GM12878 (cell line): Measurements from ENCODE around the gene HDAC9. TPM values are rescaled to one million over a fixed set of nuclear protein-coding genes. Genes with fewer than 3 reads are reported as not detected.

Source experiments
- ATAC-seq: fragments of 200-7000 bp; cut with Tn5 transposase; 3 replicates; pipeline ENCODE4 v1.9.1; 2020; ENCODE audit warnings: mild to moderate bottlenecking, moderate library complexity
- BruUV-seq: library from RNA; stranded (reverse); fragments of 400-500 nt; replicated peaks from 2 replicates; lab custom pipeline; 2021; lab: Mats Ljungman, UMichigan
- CTCF ChIA-PET: fragments of 300-600 bp; sonication (Branson Sonifier 250); formaldehyde crosslinking; extraction: SDS; loops from one replicate; lab custom pipeline; 2021; ENCODE audit warnings: inconsistent platforms; lab: Yijun Ruan, JAX
- POLR2A ChIA-PET: fragments of 350-600 bp; formaldehyde crosslinking; extraction: SDS; loops from one replicate; lab custom pipeline; 2021; ENCODE audit warnings: inconsistent platforms; lab: Charles Lee
- RAD21 ChIA-PET: fragments of 300-600 bp; sonication (Branson Sonifier 250); formaldehyde crosslinking; loops from one replicate; lab custom pipeline; 2023; ENCODE audit warnings: antibody characterized with exemption; ENCODE audit not compliant: unreplicated experiment; lab: Charles Lee
- SMC1A ChIA-PET: fragments of 300-600 bp; sonication (Branson Sonifier 250); formaldehyde crosslinking; loops from one replicate; lab custom pipeline; 2023; ENCODE audit not compliant: unreplicated experiment, uncharacterized antibody; lab: Charles Lee
- DNase-seq: peaks from one replicate; pipeline ENCODE4 v3.0.0-alpha.2; 2011; ENCODE audit warnings: low read depth, low spot score
- FAIRE-seq: peaks from 3 replicates; lab custom pipeline; 2011; peaks lifted over from hg19 to GRCh38; lab: Jason Lieb, UNC
- H2AFZ ChIP-seq: 2 replicates; pipeline ENCODE4 v1.6.0; 2011; ENCODE audit warnings: low read depth, low read length, control low read depth; ENCODE audit not compliant: control insufficient read depth
- H3K27ac ChIP-seq: 2 replicates; pipeline ENCODE4 v1.5.1; 2011; ENCODE audit warnings: control low read depth; ENCODE audit not compliant: control insufficient read depth, insufficient read depth
- H3K27me3 ChIP-seq, 2 experiments: replicated peaks in 1 of 2; 2 replicates each; pipeline versions ENCODE4 v1.6.0 to v1.6.1; 2011; ENCODE audit warnings: low read length in 1 of 2; ENCODE audit not compliant: control insufficient read depth in 2 of 2, insufficient read depth in 2 of 2
- H3K36me3 ChIP-seq, 2 experiments: 2 replicates each; pipeline ENCODE4 v1.5.1; 2011; ENCODE audit warnings: low read length in 1 of 2; ENCODE audit not compliant: control insufficient read depth in 2 of 2, insufficient read depth in 2 of 2
- H3K4me1 ChIP-seq: 2 replicates; pipeline ENCODE4 v1.6.1; 2011; ENCODE audit warnings: mild to moderate bottlenecking, low read length, moderate library complexity, mixed read lengths; ENCODE audit not compliant: control insufficient read depth, insufficient read depth
- H3K4me2 ChIP-seq: 2 replicates; pipeline ENCODE4 v1.6.0; 2011; ENCODE audit warnings: control low read depth; ENCODE audit not compliant: control insufficient read depth, insufficient read depth
- H3K4me3 ChIP-seq: fragments of 200-600 bp; sonication (generic); 2 replicates; pipeline ENCODE4 v1.5.1; 2016
- H3K79me2 ChIP-seq: 2 replicates; pipeline ENCODE4 v1.6.0; 2011; ENCODE audit warnings: low read length; ENCODE audit not compliant: control insufficient read depth, insufficient read depth
- H3K9ac ChIP-seq: 2 replicates; pipeline ENCODE4 v1.8.0; 2011; ENCODE audit warnings: low read length, control low read depth, mixed read lengths; ENCODE audit not compliant: control insufficient read depth, insufficient read depth
- H3K9me3 ChIP-seq: replicated peaks from 3 replicates; pipeline ENCODE4 v1.5.1; 2011; ENCODE audit warnings: mild to moderate bottlenecking, low read length; ENCODE audit not compliant: control insufficient read depth, insufficient read depth
- H4K20me1 ChIP-seq: 2 replicates; pipeline ENCODE4 v1.6.0; 2011; ENCODE audit not compliant: control insufficient read depth, insufficient read depth
- IKZF1 ChIP-seq: fragments of 450-650 bp; conservative IDR thresholded peaks from 2 replicates; pipeline ENCODE4 v1.6.1; 2017; ENCODE audit warnings: antibody characterized with exemption, mild to moderate bottlenecking
- IKZF2 ChIP-seq, 2 experiments: fragments of 450-650 bp; IDR thresholded peaks; 2 replicates each; pipeline ENCODE4 v1.6.1; 2017; ENCODE audit warnings: mild to moderate bottlenecking in 2 of 2, moderate library complexity in 2 of 2
- POU2F2 ChIP-seq: IDR thresholded peaks from 3 replicates; pipeline ENCODE4 v1.6.1; 2011; ENCODE audit warnings: low read depth, mild to moderate bottlenecking, low read length, borderline replicate concordance
- SIX5 ChIP-seq: IDR thresholded peaks from 2 replicates; pipeline ENCODE4 v1.6.1; 2011; ENCODE audit warnings: mild to moderate bottlenecking, low read depth, low read length, moderate library complexity; ENCODE audit not compliant: severe bottlenecking
- SMAD1 ChIP-seq: fragments of 450-650 bp; IDR thresholded peaks from 2 replicates; pipeline ENCODE4 v1.6.1; 2018; ENCODE audit warnings: mild to moderate bottlenecking, low read depth; ENCODE audit not compliant: partially characterized antibody
- STAT1 ChIP-seq: fragments of 450-650 bp; conservative IDR thresholded peaks from 2 replicates; pipeline ENCODE4 v1.6.1; 2014; ENCODE audit warnings: antibody characterized with exemption, mild to moderate bottlenecking
- TBL1XR1 ChIP-seq: IDR thresholded peaks from 2 replicates; pipeline ENCODE4 v1.6.1; 2012; ENCODE audit warnings: low read depth, low read length, improper control_type of control experiment
- TCF12 ChIP-seq: IDR thresholded peaks from 2 replicates; pipeline ENCODE4 v1.6.1; 2011; ENCODE audit warnings: low read depth, mild to moderate bottlenecking, low read length
- WGBS: methylation state at CpG from one replicate; pipeline ENCODE4 v1.1.6; 2016; ENCODE audit warnings: low lambda C conversion rate; ENCODE audit not compliant: insufficient replicate concordance, insufficient coverage; ENCODE audit errors: missing lambda C conversion rate; 5-methylcytosine and 5-hydroxymethylcytosine counted together
- in situ Hi-C: fragments of 300-500 bp; cut with MboI; formaldehyde crosslinking; loops from 9 replicates; pipeline ENCODE4 v1.14.3; 2018; ENCODE audit warnings: mixed read lengths
- intact Hi-C: fragments of 100-400 bp; cut with micrococcal nuclease; formaldehyde crosslinking; loops from one replicate; pipeline ENCODE4 v1.14.2; 2022; ENCODE audit not compliant: unreplicated experiment
- polyA plus RNA-seq, 11 experiments: library from polyadenylated mRNA; depleted of rRNA in 4 of 11; unstranded in 6 of 11; stranded (reverse) in 5 of 11; fragments of >200 nt; fragmentation: Nextera tagmentation in 4 of 11; fragmentation: Illumina TruSeq in 1 of 11; extraction: Ambion mirVana in 4 of 11; extraction: Trizol in 1 of 11; gene quantifications; 1 replicate in 1 of 11; 2 replicates in 10 of 11; pipeline versions ENCODE4 v1.2.1 to v1.2.3, GENCODE V29; 2011 to 2016; ENCODE audit warnings: inconsistent platforms in 2 of 11, missing spikeins in 2 of 11, low read depth in 1 of 11
- total RNA-seq, 4 experiments: library from RNA; depleted of rRNA in 3 of 4; stranded (reverse); fragments of >200 nt in 3 of 4; fragmentation: Illumina TruSeq in 1 of 4; extraction: Trizol in 1 of 4; gene quantifications; 2 replicates each; pipeline versions ENCODE4 v1.2.1 to v1.2.3, GENCODE V29; 2013 to 2021

The HDAC9 gene
- total and polyA plus RNA-seq, 10 of the 15 experiments (the other 5 are each of a cell fraction or from before 2014, with no cell fraction given), result 0.73 to 12.8 (median 0.92) TPM

GRCh38 chr7:18995811-18996426 lies 500.4 kb downstream of the HDAC9 start (continued):
- no peak for TF ChIP-seq IKZF2 (IDR thresholded peaks at IDR 0.05)
- TF ChIP-seq IKZF1, result no peak
- TF ChIP-seq TBL1XR1, result no peak
- TF ChIP-seq POU2F2, result no peak
- TF ChIP-seq STAT1, result no peak
- no peak for TF ChIP-seq TCF12
- no peak for TF ChIP-seq SMAD1
- TF ChIP-seq, all 136 proteins: peak for 0

- ATAC-seq (no peak), DNase-seq (no peak), FAIRE-seq (no peak)
- ChIA-PET CTCF (no interaction called here), POLR2A (no interaction called here), RAD21 (no interaction called here), SMC1A (no interaction called here)
- Histone ChIP-seq H3K4me2 (no peak overlapping the region), H3K27ac (no peak overlapping the region), H3K4me3 (no peak overlapping the region), H3K4me1 (no peaks in the 10 kb centered on the region), H3K27me3 (no peaks in the 10 kb centered on the region), H3K36me3 (no peaks in the 10 kb centered on the region), H2AFZ (no peak overlapping the region), H4K20me1 (no peaks in the 10 kb centered on the region), H3K9me3 (no peaks in the 10 kb centered on the region), H3K79me2 (no peaks in the 10 kb centered on the region), H3K9ac (no peak overlapping the region)
- TF ChIP-seq SIX5, result no peak
- intact Hi-C loops, result no loop called here
- in situ Hi-C loops, result no loop called here
- BruUV-seq, result no TSS peak
- WGBS, result 44% methylated on average over 2 of the region's 2 CpGs
Observed at GRCh38 chr7:18996583-18996982, 501.0 kb downstream of the HDAC9 start.
